HEK293 (cell line): ENCODE results near the gene CDKAL1.

Source experiments
- ATF2 ChIP-seq: fragments of 450-650 bp; formaldehyde crosslinking; IDR thresholded peaks from 2 replicates; pipeline ENCODE4 v1.5.1; 2016; ENCODE audit warnings: missing biosample characterization, missing genetic modification characterization, low read depth
- EGR2 ChIP-seq: fragments of 450-650 bp; formaldehyde crosslinking; IDR thresholded peaks from 2 replicates; pipeline ENCODE4 v1.5.1; 2016; ENCODE audit warnings: low read depth, missing biosample characterization, missing genetic modification characterization
- GLI2 ChIP-seq: fragments of 450-650 bp; formaldehyde crosslinking; IDR thresholded peaks from 2 replicates; pipeline ENCODE4; 2017; ENCODE audit warnings: missing biosample characterization, missing genetic modification characterization, low read depth, borderline replicate concordance
- HIC1 ChIP-seq: fragments of 450-650 bp; formaldehyde crosslinking; IDR thresholded peaks from 2 replicates; pipeline ENCODE4 v1.5.1; 2016; ENCODE audit warnings: missing biosample characterization, missing genetic modification characterization
- HOXA7 ChIP-seq: sonication (generic); formaldehyde crosslinking; IDR thresholded peaks from 2 replicates; pipeline ENCODE4 v1.8.1; 2022; ENCODE audit warnings: missing genetic modification reagents, borderline replicate concordance
- HOXD13 ChIP-seq: sonication (generic); formaldehyde crosslinking; IDR thresholded peaks from 2 replicates; pipeline ENCODE4 v1.8.0; 2022; ENCODE audit warnings: missing genetic modification reagents, borderline replicate concordance
- IKZF3 ChIP-seq: fragments of 450-650 bp; IDR thresholded peaks from 2 replicates; pipeline ENCODE4 v1.5.0; 2018; ENCODE audit warnings: missing biosample characterization, mild to moderate bottlenecking, missing genetic modification characterization, moderate library complexity
- KLF16 ChIP-seq: fragments of 450-650 bp; formaldehyde crosslinking; IDR thresholded peaks from 2 replicates; pipeline ENCODE4 v1.5.1; 2017; ENCODE audit warnings: missing biosample characterization, missing genetic modification characterization
- KLF7 ChIP-seq: fragments of 450-650 bp; formaldehyde crosslinking; IDR thresholded peaks from 2 replicates; pipeline ENCODE4 v1.5.1; 2016; ENCODE audit warnings: missing biosample characterization, missing genetic modification characterization, borderline replicate concordance
- KLF8 ChIP-seq: fragments of 450-650 bp; formaldehyde crosslinking; IDR thresholded peaks from 2 replicates; pipeline ENCODE4 v1.5.1; 2016; ENCODE audit warnings: missing biosample characterization, missing genetic modification characterization
- KLF9 ChIP-seq: fragments of 450-650 bp; formaldehyde crosslinking; IDR thresholded peaks from 2 replicates; pipeline ENCODE4 v1.5.1; 2016; ENCODE audit warnings: missing biosample characterization, missing genetic modification characterization, low read depth
- OVOL3 ChIP-seq: fragments of 450-650 bp; formaldehyde crosslinking; IDR thresholded peaks from 2 replicates; pipeline ENCODE4 v1.5.1; 2016; ENCODE audit warnings: missing biosample characterization, missing genetic modification characterization
- SCRT2 ChIP-seq: fragments of 450-650 bp; formaldehyde crosslinking; IDR thresholded peaks from 2 replicates; pipeline ENCODE4 v1.5.1; 2016; ENCODE audit warnings: missing biosample characterization, missing genetic modification characterization
- SP2 ChIP-seq: fragments of 450-650 bp; formaldehyde crosslinking; IDR thresholded peaks from 2 replicates; pipeline ENCODE4 v1.5.1; 2016; ENCODE audit warnings: missing biosample characterization, missing genetic modification characterization
- SP7 ChIP-seq: fragments of 450-650 bp; formaldehyde crosslinking; IDR thresholded peaks from 2 replicates; pipeline ENCODE4 v1.5.1; 2016; ENCODE audit warnings: missing biosample characterization, missing genetic modification characterization
- YY1 ChIP-seq: fragments of 450-650 bp; formaldehyde crosslinking; IDR thresholded peaks from 2 replicates; pipeline ENCODE4 v1.5.1; 2018; ENCODE audit warnings: missing biosample characterization, missing genetic modification characterization
- ZBTB6 ChIP-seq: fragments of 450-650 bp; formaldehyde crosslinking; IDR thresholded peaks from 2 replicates; pipeline ENCODE4 v1.5.1; 2017; ENCODE audit warnings: missing biosample characterization, missing genetic modification characterization
- ZIC2 ChIP-seq: fragments of 450-650 bp; formaldehyde crosslinking; IDR thresholded peaks from 2 replicates; pipeline ENCODE4 v1.5.1; 2016; ENCODE audit warnings: missing biosample characterization, missing genetic modification characterization
- ZNF16 ChIP-seq: fragments of 450-650 bp; formaldehyde crosslinking; IDR thresholded peaks from 2 replicates; pipeline ENCODE4 v1.5.1; 2016; ENCODE audit warnings: low read depth, missing biosample characterization, missing genetic modification characterization
- ZNF19 ChIP-seq: fragments of 450-650 bp; formaldehyde crosslinking; IDR thresholded peaks from 2 replicates; pipeline ENCODE4; 2016; ENCODE audit warnings: missing biosample characterization, missing genetic modification characterization, low read depth
- ZNF449 ChIP-seq: fragments of 450-650 bp; formaldehyde crosslinking; IDR thresholded peaks from 2 replicates; pipeline ENCODE4 v1.5.1; 2017; ENCODE audit warnings: missing biosample characterization, mild to moderate bottlenecking, missing genetic modification characterization, moderate library complexity
- ZNF488 ChIP-seq: fragments of 450-650 bp; formaldehyde crosslinking; IDR thresholded peaks from 2 replicates; pipeline ENCODE4 v1.5.1; 2016; ENCODE audit warnings: missing biosample characterization, missing genetic modification characterization
- ZNF558 ChIP-seq: fragments of 450-650 bp; formaldehyde crosslinking; IDR thresholded peaks from 2 replicates; pipeline ENCODE4 v1.5.1; 2016; ENCODE audit warnings: missing biosample characterization, missing genetic modification characterization
- ZNF596 ChIP-seq: fragments of 450-650 bp; IDR thresholded peaks from 2 replicates; pipeline ENCODE4 v1.5.0; 2018; ENCODE audit warnings: missing biosample characterization, mild to moderate bottlenecking, missing genetic modification characterization, moderate library complexity
- ZNF660 ChIP-seq: fragments of 450-650 bp; IDR thresholded peaks from 2 replicates; pipeline ENCODE4 v1.5.1; 2018; ENCODE audit warnings: missing biosample characterization, mild to moderate bottlenecking, missing genetic modification characterization
- ZNF664 ChIP-seq: fragments of 450-650 bp; formaldehyde crosslinking; IDR thresholded peaks from 2 replicates; pipeline ENCODE4 v1.5.1; 2016; ENCODE audit warnings: missing biosample characterization, missing genetic modification characterization
- ZNF792 ChIP-seq: fragments of 450-650 bp; formaldehyde crosslinking; IDR thresholded peaks from 2 replicates; pipeline ENCODE4 v1.5.1; 2016; ENCODE audit warnings: missing biosample characterization, missing genetic modification characterization
- ZNF830 ChIP-seq: fragments of 450-650 bp; IDR thresholded peaks from 2 replicates; pipeline ENCODE4 v1.5.0; 2018; ENCODE audit warnings: missing biosample characterization, missing genetic modification characterization, low read depth, mild to moderate bottlenecking, moderate library complexity
- ZSCAN18 ChIP-seq: fragments of 450-650 bp; formaldehyde crosslinking; IDR thresholded peaks from 2 replicates; pipeline ENCODE4 v1.5.1; 2016; ENCODE audit warnings: missing biosample characterization, missing genetic modification characterization
- ZSCAN30 ChIP-seq: fragments of 450-650 bp; IDR thresholded peaks from 2 replicates; pipeline ENCODE4 v1.5.1; 2018; ENCODE audit warnings: missing biosample characterization, mild to moderate bottlenecking, missing genetic modification characterization, moderate library complexity

The CDKAL1 gene

GRCh38 chr6:21264288-21265033, 730.2 kb downstream of the CDKAL1 start (continued):
- TF ChIP-seq GLI2 (peak; percentile 97), ZBTB6 (0 out of 2 replicates have a peak, but pooled peaks have one; percentile 30), IKZF3 (tag by site-specific recombination) (peak; percentile 99), HIC1 (peak; percentile 74), ZNF792 (0 out of 2 replicates have a peak, but pooled peaks have one; percentile 42), ZNF664 (0 out of 2 replicates have a peak, but pooled peaks have one; percentile 70), SCRT2 (tag by site-specific recombination) (peak; percentile 62; the same call in 1 of the 2 replicates), ZNF16 (tag by site-specific recombination) (no peak; the same call in 1 of the 2 replicates), ZSCAN18 (tag by site-specific recombination) (no peak), ZIC2 (tag by site-specific recombination) (peak; percentile 64), SP2 (tag by site-specific recombination) (no peak; the same call in 1 of the 2 replicates), KLF8 (tag by site-specific recombination) (peak; percentile 87), YY1 (tag by site-specific recombination) (peak; percentile 63), KLF16 (tag by site-specific recombination) (no peak; the same call in 1 of the 2 replicates), ZNF488 (tag by site-specific recombination) (peak; percentile 98), ZNF596 (tag by site-specific recombination) (peak; percentile 61), ZNF449 (peak; percentile 86), SP7 (peak; percentile 100), HOXD13 (CRISPR knock-in tag) (peak; percentile 87), EGR2 (peak; percentile 73; the same call in 1 of the 2 replicates), OVOL3 (peak; percentile 99), KLF7 (tag by site-specific recombination) (0 out of 2 replicates have a peak, but pooled peaks have one; percentile 87), HOXA7 (CRISPR knock-in tag) (no peak), ZSCAN30 (peak; percentile 95), ZNF19 (tag by site-specific recombination) (peak; percentile 98), ATF2 (tag by site-specific recombination) (peak; percentile 59), ZNF558 (0 out of 2 replicates have a peak, but pooled peaks have one; percentile 60), ZNF830 (tag by site-specific recombination) (no peak), ZNF660 (tag by site-specific recombination) (peak; percentile 88; the same call in 1 of the 2 replicates), KLF9 (tag by site-specific recombination) (peak; percentile 46)
